PC-9 (cell line): ENCODE data around the gene GFOD2.

Experiments used
- CTCF ChIP-seq: fragments of 200-600 bp; sonication (generic); conservative IDR thresholded peaks from 2 replicates; pipeline ENCODE4 v1.6.1; 2017; ENCODE audit warnings: mixed run types, antibody characterized with exemption, mild to moderate bottlenecking, moderate library complexity
- EZH2 ChIP-seq: fragments of 200-600 bp; sonication (generic); IDR thresholded peaks from 2 replicates; pipeline ENCODE4 v1.8.0; 2017; ENCODE audit warnings: antibody characterized with exemption, low read depth

- TF ChIP-seq CTCF = no peak
- TF ChIP-seq EZH2 = no peak
These were observed 41.4 kb downstream of the GFOD2 start for GRCh38 chr16:67677712-67678111.
